Upper lobe of left lung (tissue), 6 donors: ENCODE measurements around the gene FBXL19. TPM values are rescaled to one million over a fixed set of nuclear protein-coding genes. Genes with fewer than 3 reads are reported as not detected.
A peak's percentile ranks its signal among the peaks of the same experiment; 100 is the strongest.

Source experiments
- ATAC-seq, 2 donors: fragments of 200-7000 bp; cut with Tn5 transposase; one replicate each; pipeline ENCODE4 v1.9.1; 2022; ENCODE audit warnings: mild to moderate bottlenecking in 2 of 2, moderate library complexity in 2 of 2; ENCODE audit not compliant: low FRiP score in 2 of 2
- DNase-seq, 2 donors: peaks; one replicate each; pipeline ENCODE4 v3.0.0-alpha.2; 2019 to 2020
- H3K27ac ChIP-seq, 4 donors: fragments of 200-600 bp; sonication (generic); one replicate each; pipeline ENCODE4 v1.5.1; 2016 to 2019
- H3K27me3 ChIP-seq, 4 donors: fragments of 200-600 bp; sonication (generic); one replicate each; pipeline ENCODE4 v1.5.1; 2017 to 2019
- H3K36me3 ChIP-seq, 4 donors: fragments of 200-600 bp; sonication (generic); one replicate each; pipeline ENCODE4 v1.5.1; 2016 to 2019
- H3K4me1 ChIP-seq, 4 donors: fragments of 200-600 bp; sonication (generic); one replicate each; pipeline ENCODE4 v1.5.1; 2018 to 2019
- H3K4me3 ChIP-seq, 4 donors: fragments of 200-600 bp; sonication (generic); one replicate each; pipeline ENCODE4 v1.5.1; 2017 to 2019; ENCODE audit warnings: mild to moderate bottlenecking in 2 of 4, moderate library complexity in 1 of 4
- H3K9me3 ChIP-seq, 4 donors: fragments of 200-600 bp; sonication (generic); one replicate each; pipeline ENCODE4 v1.5.1; 2018 to 2019
- CTCF ChIP-seq, 6 experiments: fragments of 450-650 bp in 4 of 6; fragments of 200-600 bp in 2 of 6; sonication (generic) in 2 of 6; IDR thresholded peaks; one replicate each; pipeline ENCODE4 v1.5.1; 2016 to 2019; ENCODE audit warnings: antibody characterized with exemption in 6 of 6
- EP300 ChIP-seq, 4 donors: sonication (generic); formaldehyde crosslinking; IDR thresholded peaks; one replicate each; pipeline ENCODE4 v1.5.1; 2017; ENCODE audit warnings: antibody characterized with exemption in 4 of 4, control low read depth in 2 of 4
- POLR2A ChIP-seq, 4 donors: fragments of 450-650 bp; IDR thresholded peaks; one replicate each; pipeline ENCODE4 v1.5.1; 2016 to 2017; ENCODE audit warnings: antibody characterized with exemption in 4 of 4, mild to moderate bottlenecking in 2 of 4
- POLR2AphosphoS5 ChIP-seq, 2 donors: sonication (generic); formaldehyde crosslinking; IDR thresholded peaks; one replicate each; pipeline ENCODE4 v1.5.1; 2017; ENCODE audit warnings: antibody characterized with exemption in 2 of 2
- WGBS, 2 donors: methylation state at CpG; one replicate each; pipeline ENCODE4 v1.1.5; 2017 to 2018; 5-methylcytosine and 5-hydroxymethylcytosine counted together
- total RNA-seq, 6 donors: library from RNA; depleted of rRNA in 4 of 6; stranded (reverse); fragments of >200 nt in 4 of 6; gene quantifications; one replicate each; pipeline versions ENCODE4 v1.1.0 to v1.2.1, GENCODE V29; 2016 to 2021
- donor health status: DM: no; HTN: no; CAD: no; lungs with moderate emphysema.
- donor health status: DM: no; HTN: yes; CAD: no; lungs with severe emphysema.

The FBXL19 gene
- total RNA-seq, 6 donors from 2014 or later: 7.3 to 40.9 (median 15.5) TPM

GRCh38 chr16:30953111-30953510 lies 29.7 kb downstream of the FBXL19 start:
- no peak overlapping the region for H3K27ac ChIP-seq
- 87 to 88% methylated on average over 5 to 9 of the region's 9 CpGs for WGBS, 2 donors
- no peak for TF ChIP-seq EP300 (IDR thresholded peaks at IDR 0.05)
- no peak for TF ChIP-seq CTCF (IDR thresholded peaks at IDR 0.05)
- TF ChIP-seq POLR2AphosphoS5 (IDR thresholded peaks at IDR 0.05): no peak
- no peak for TF ChIP-seq POLR2A (IDR thresholded peaks at IDR 0.05)

GRCh38 chr16:30953511-30954124 lies 30.2 kb downstream of the FBXL19 start:
- WGBS, 2 donors: 40 to 61% methylated on average over 7 to 10 of the region's 15 CpGs

More at GRCh38 chr16:30953111-30953510, 29.7 kb downstream of the FBXL19 start:
- Histone ChIP-seq H3K4me3 (no peak overlapping the region), H3K36me3 (peaks cover 0 to 7% (median 0%) of the 10 kb centered on the region in 4 donors), H3K9me3 (no peaks in the 10 kb centered on the region), H3K27me3 (no peaks in the 10 kb centered on the region), H3K4me1 (peaks cover 26 to 49% (median 34%) of the 10 kb centered on the region in 4 donors)
- no peak for ATAC-seq
- no peak for DNase-seq

GRCh38 chr16:30954993-30955392 lies 31.6 kb downstream of the FBXL19 start:
- H3K9me3 ChIP-seq: no peaks in the 10 kb centered on the region
- H3K27ac ChIP-seq: no peak overlapping the region
- H3K27me3 ChIP-seq: no peaks in the 10 kb centered on the region
- H3K36me3 ChIP-seq: peaks cover under 1 to 17% (median 6%) of the 10 kb centered on the region in 4 donors
- no peak for DNase-seq
- H3K4me1 ChIP-seq: peaks cover 29 to 56% (median 38%) of the 10 kb centered on the region in 4 donors
- no peak for ATAC-seq
- no peak overlapping the region for H3K4me3 ChIP-seq
- no peak for TF ChIP-seq POLR2AphosphoS5 (IDR thresholded peaks at IDR 0.05)
- TF ChIP-seq EP300 (IDR thresholded peaks at IDR 0.05): no peak
- no peak for TF ChIP-seq POLR2A (IDR thresholded peaks at IDR 0.05)
- no peak for TF ChIP-seq CTCF (IDR thresholded peaks at IDR 0.05)
- WGBS, 2 donors: 87 to 92% methylated on average over 8 of the region's 8 CpGs

More at GRCh38 chr16:30953511-30954124, 30.2 kb downstream of the FBXL19 start:
- no peak overlapping the region for H3K4me3 ChIP-seq
- no peaks in the 10 kb centered on the region for H3K27me3 ChIP-seq
- H3K4me1 ChIP-seq: peaks cover 27 to 49% (median 33%) of the 10 kb centered on the region in 4 donors
- no peak for ATAC-seq
- H3K27ac ChIP-seq: no peak overlapping the region
- H3K36me3 ChIP-seq: peaks cover 0 to 7% (median 0%) of the 10 kb centered on the region in 4 donors
- TF ChIP-seq EP300 (IDR thresholded peaks at IDR 0.05) (no peak), POLR2A (IDR thresholded peaks at IDR 0.05) (no peak), CTCF (IDR thresholded peaks at IDR 0.05) (peak; percentile 17 to 64 (median 42)), POLR2AphosphoS5 (IDR thresholded peaks at IDR 0.05) (no peak)
- DNase-seq: peak; percentile 52 to 79
- no peaks in the 10 kb centered on the region for H3K9me3 ChIP-seq

- Histone ChIP-seq H3K4me1 (peaks cover 14 to 42% (median 20%) of the 10 kb centered on the region in 4 donors), H3K9me3 (no peaks in the 10 kb centered on the region), H3K4me3 (peak overlapping the region; percentile 62 to 98 (median 95)), H3K27ac (peak overlapping the region; percentile 95 to 98 (median 96)), H3K36me3 (peaks cover 13 to 36% (median 22%) of the 10 kb centered on the region in 4 donors), H3K27me3 (no peaks in the 10 kb centered on the region)
- TF ChIP-seq EP300 (IDR thresholded peaks at IDR 0.05): peak in 1 of 4 donors; percentile 24
- no peak for TF ChIP-seq POLR2A (IDR thresholded peaks at IDR 0.05)
- no peak for TF ChIP-seq CTCF (IDR thresholded peaks at IDR 0.05)
- no peak for TF ChIP-seq POLR2AphosphoS5 (IDR thresholded peaks at IDR 0.05)
- WGBS, 2 donors: 28 to 33% methylated on average over 30 to 35 of the region's 42 CpGs
- ATAC-seq: peak; percentile 92
- DNase-seq: peak; percentile 81 to 97
Observed at GRCh38 chr16:30956601-30957455, 33.5 kb downstream of the FBXL19 start.
